Pons (tissue), 1 donor: ENCODE results near the gene FAM114A1.
"Not testable (repeated sequence)": the region's sequence is repeated elsewhere in the genome, so short reads cannot be mapped to it uniquely, and the experiment has no call there.

Experiments used
- DNase-seq: peaks from one replicate; pipeline ENCODE4 v3.0.0-alpha.2; 2016; ENCODE audit warnings: low spot score

Gene FAM114A1

DNA sequence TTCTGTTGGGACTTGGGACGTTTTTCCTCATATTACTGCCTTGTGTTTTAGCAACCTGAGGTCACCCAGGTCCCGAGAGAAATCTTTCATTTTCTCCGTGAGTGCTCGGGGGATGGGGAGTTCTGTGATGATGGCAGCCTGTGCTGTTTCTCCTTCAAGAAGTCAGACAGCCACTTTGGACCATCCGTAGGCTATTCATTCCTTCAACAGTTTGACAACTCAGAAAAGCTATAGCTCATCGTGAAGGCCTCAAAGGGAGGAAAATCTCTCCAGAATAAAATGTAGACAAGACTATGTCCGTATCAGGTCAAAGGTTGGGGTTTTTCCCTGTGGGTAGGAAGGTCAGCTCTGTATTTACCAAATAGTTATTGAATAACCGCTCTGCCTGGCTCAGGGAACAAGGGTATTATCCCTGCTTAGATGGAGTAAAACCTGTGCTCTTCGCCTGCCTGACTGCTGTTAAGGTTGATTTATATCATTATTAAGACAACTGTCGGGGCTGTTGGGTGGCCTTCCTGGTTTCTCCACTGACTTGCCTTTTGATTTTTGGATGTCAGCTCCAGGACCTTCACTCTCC is 36.6 kb downstream of the FAM114A1 start:
- no peak for DNase-seq

DNA sequence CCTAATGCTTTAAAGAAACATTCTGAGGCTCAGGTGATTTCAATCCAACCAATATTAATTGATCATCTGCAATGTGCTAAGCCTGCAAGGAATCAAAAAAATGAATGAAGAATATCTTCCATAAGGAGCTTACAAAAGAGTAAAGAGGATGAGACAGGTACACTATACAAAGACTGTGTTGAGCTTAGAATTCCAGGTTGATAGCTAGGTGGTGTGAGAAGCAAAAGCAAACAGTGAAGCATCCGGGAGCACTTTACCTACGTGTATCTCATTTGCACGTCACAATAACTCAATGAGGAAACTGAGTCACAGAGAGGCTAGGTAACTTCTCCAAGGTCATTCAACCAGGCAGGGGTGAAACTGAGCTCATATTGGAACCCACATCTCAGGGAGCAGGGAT is 37.1 kb downstream of the FAM114A1 start:
- DNase-seq: no peak

DNA sequence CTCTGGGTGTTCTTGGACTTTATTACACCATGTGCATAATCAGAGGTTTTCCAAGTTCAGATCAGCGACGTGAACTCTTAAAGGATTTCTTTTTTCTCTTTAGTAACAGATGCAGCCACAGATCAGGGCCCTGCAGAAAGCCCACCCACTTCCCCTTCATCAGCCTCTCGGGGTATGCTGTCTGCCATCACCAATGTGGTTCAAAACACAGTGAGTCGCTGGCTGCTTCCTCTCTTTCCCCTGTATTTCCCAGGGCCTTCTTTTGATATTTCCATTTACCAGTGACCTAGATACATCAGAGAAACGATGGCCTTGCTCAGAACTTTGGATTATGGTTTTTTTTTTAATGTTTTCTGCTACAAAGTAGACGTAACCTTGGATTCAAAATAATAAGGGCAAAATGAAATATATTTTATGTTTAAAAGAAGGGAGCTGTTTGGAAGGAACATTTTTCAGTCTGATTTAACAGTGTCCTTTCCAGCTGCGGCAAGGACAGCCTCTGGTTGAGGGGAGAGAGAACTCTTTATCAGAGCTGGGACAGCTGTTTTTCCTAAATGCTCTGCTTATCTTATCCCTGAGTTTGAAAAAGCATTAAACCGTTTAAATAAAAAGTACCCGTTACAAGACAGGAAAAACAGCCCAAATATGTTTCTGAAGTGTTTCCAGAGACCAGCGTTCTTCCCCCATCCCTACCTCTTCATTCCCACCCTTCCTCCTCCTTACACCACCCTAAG is 38.2 kb downstream of the FAM114A1 start:
- no peak for DNase-seq

DNA sequence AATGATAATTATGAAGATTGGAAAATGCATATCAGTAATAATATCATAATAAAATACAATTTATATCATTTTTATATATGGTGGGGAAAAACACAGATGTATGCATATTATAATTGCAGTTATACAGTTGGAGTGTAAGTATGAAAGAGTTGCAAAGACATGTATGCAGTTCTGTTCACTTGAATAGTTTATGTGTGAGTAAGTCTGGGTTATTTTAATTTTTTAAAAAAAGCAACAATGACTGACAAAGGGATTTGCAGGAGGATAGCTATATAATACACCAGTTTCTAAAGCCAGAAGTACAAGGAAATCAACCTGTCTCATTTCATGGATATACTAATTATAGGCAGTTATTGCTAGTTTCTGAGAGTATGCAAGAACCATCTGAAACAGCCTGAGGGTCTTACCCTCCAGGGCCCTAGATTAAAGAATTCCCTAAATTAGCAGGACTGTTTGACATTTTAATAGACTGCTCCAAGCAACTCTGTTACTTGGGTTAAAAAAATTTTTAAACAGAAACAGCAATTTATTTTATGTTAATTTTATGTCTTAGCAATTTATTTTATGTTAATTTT is 40.2 kb downstream of the FAM114A1 start:
- no peak for DNase-seq

DNA sequence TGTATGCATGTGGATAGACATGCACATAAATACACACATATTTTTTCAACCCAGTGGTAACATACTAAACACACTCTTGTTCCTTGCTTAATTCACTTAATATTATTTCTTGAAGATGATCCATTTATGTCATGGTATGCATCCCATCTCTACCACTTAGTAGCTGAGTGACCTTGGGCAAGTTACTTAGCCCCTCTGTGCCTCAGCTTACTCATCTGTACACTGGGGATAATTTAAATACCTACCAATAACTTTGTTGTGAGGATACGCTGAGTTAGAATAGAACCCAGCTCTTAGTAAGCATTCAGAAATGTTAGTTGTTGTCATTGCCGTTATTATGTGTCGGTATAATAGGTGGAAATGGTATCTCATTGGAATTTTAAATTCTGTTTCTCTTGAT is 41.4 kb downstream of the FAM114A1 start:
- DNase-seq: no peak

DNA sequence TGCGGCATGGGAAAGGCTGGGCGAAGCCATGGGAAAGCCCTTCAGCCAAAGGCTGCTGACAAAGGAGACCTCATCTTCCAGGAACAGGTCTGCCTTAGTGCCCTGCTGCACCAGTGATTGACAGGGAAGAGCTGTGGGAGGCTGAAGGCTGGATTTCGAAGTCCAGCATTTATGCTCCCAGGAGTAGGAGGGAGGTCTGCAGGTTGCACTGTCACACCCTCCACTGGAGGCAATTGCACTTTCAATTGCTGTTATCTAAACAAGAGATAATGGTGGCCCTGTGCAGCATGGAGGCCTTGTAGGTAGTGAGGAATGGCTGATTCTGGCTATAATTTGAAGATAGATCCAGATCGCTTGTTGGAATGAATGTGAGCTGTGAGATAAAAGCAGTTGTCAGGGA is 43.7 kb downstream of the FAM114A1 start:
- DNase-seq: no peak

DNA sequence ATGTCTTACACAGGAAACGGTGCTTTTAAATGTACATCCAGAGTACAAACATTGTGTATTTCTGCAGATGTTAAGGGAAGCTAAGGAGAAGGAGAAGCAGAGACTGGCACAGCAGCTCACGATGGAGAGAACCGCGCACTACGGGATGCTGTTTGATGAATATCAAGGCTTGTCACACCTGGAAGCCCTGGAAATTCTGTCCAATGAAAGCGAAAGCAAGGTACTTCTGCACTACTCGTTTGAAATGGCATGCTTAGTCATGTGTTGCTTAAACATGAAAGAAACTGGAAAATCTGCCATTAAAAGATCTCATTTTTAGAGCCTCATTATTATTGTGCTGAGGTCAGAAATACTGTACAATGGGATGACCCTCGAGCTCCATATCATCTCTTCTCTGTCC is 47.2 kb downstream of the FAM114A1 start:
- no peak for DNase-seq

DNA sequence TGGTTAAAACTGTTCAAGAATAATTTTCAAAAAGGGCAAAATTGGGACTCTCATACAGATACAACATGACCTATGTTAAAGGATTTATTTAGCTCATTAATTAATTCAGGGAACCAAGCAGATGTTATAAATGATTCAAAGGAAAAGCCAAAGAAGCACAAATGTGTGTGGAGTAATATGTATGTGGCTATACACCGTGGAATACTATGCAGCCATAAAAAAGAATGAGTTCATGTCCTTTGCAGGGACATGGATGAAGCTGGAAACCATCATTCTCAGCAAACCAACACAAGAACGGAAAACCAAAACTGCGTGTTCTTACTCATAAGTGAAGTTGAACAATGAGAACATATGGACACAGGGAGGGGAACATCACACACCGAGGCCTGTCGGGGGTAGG is 48.7 kb downstream of the FAM114A1 start:
- not testable (repeated sequence) for DNase-seq

DNA sequence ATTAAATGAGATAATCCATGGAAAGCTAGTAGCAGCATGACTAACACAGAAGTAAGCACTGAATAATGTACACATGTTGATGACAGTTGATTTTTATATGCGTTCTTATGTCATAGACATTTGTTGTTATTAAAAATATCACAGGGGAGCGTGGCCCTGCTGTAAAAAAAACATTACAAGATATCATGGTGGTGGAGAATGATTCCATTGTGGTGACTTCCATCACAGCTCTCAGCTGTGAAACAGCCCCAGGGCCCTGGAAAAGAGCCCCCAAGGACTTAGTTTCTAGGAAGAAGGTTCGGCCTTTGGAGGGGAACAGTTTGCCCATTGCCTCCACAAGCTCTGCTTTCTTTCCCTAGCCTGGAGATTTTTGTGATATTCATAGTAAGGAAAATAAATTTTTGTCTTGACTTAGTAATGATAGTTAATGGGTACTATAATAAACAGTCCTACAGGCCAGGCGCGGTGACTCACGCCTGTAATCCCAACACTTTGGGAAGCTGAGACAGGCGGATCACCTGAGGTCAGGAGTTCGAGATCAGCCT is 49.9 kb downstream of the FAM114A1 start:
- DNase-seq: no peak

DNA sequence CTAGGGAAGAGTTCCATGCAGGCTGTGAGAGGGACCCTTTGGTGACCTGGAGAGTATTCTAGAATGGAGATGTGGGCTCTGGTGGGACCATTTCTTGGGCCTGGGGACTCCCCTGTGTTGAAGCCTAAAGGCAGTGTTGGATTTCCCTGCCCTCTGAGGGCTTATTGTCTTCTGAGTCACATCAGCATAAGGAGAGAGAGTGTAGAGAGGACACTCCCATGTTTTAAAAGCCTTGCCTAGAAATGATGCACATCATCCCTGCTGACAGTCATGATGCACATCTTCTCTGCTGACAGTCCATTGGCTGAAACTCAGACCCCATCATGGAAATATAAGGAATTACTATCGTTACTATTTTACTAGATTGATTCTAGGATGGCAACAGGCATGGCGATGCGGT is 51.9 kb downstream of the FAM114A1 start:
- DNase-seq: no peak

DNA sequence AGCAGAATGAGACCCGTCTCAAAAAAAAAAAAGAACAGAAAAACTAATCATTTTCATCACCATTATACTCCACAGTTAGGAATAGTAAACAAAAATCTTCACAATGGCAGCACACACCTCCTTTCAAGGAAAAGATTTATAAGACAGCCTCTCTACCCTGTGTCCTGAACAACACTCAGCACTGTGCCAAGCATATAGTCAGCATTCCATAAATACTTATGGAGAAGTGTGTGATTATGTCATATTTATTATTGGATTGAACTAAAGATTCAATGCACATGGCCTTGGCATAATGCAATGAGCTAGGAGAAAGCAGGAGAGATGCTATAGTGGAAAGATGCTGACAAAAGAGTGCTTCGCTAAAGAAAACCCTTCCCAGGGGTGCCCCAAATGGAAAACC is 52.6 kb downstream of the FAM114A1 start:
- no peak for DNase-seq

DNA sequence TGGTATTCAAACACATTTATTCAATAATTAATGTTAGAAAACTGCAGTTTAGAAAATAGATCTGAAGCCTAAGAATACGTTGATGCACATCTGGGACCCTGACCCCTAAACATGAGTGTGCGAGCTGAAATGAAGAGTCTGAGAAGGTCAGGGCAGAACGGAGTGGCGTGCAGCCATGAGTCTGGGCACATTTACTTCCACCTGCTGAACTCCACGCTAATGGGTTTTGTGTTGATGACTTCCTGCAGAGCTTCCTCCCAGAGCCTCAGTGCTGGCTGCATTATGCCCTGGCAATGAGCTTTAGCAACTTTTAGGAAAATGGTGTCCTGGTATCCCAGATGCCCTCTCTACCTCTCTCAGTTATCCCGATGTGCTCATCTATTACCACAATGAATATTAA is 53.1 kb downstream of the FAM114A1 start:
- DNase-seq: no peak

DNA sequence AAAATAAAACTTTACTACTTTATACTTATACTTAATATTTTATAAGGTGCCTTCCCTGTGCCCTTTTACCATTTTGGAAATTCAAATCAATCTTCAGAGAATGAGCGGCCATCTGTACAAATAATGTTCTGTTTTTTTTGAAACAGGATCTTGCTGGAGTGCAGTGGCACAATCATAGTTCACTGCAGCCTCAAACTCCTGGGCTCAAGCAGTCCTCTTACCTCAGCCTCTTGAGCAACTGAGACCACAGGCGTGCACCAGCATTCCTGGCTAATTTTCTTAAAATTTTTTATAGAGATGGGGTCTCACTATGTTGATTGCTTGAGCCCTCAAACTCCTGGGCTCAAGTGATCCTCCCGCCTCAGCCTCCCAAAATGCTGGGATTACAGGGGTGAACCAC is 53.5 kb downstream of the FAM114A1 start:
- no peak for DNase-seq

DNA sequence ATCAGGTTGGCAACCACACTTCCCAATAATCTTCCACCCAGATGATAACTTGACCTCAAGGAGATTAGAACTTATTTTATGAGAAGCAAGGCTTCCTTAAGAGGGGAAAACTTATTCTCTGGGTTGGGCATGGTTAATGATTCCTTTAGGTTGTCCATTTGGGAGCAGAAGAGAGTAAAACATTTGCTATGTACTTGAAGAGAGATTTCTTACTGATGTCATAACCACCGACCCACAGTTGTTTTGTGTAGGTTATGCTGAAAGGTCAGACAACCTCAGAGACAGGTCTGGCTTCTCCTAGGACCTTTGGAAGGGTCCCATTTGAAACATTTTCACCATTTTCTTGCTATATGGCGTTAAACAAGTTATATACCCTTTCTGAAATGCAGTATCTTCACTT is 56.1 kb downstream of the FAM114A1 start:
- DNase-seq: no peak

DNA sequence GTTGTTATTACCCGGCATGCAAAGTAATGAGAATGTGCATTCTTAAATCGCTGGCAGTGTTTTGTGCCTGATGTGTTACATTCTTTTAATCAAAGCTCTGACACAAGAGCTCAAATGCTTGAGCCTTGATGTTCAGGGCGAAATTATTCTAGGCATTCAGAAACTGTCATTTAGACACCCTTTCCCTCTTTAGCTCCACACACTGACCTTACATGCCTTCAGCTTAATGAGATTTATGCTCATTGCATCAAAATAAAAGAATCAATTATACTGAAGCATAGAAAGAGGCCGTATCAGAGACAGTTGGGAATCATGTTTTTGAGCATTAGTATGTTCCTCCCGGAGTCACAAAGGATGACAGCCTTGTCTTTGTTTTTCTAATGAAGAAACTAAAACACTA is 56.7 kb downstream of the FAM114A1 start:
- no peak for DNase-seq

DNA sequence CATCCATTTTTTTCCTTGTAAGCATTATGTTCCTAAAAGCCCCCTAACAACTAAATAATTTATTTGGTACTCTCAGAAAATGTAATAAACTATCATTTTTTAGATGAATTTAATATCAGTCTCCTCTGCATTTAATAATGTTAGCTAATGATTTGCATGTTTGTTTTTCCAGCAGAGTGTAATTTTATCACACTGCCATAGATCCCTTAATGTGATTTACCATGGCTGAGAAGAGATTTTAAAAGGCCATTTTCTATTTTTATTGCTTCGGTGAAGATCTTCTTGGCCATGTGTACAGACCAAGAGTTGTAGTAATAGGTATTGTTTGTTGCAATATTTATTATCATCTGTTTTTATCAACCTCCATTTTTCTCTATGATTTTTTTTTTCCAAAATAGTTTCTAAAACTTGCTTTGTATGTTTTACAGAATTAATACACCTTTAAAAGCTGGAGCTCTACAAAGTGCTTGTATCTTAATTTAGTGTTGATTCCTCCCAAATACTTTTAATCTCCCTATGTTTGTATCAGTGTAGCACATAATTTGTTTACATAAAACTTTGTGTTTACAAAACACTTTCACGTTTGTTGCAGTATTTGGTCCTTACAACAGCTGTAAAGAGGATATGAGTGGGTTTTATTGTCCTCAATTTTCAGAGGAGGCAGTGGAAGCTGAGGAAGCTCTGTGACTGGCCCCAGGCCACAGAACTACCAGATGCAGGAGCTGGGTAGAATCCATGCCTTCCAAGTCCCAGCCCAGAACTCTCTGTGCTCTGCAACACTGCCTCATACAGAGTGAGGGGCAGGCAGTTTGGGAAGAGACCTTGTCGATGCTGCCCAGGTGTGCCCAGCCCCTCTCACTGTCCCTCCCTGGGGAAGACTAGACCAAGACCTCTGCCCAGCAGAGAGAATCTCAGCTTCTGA is 58.1 kb downstream of the FAM114A1 start:
- DNase-seq: peak; percentile 80

DNA sequence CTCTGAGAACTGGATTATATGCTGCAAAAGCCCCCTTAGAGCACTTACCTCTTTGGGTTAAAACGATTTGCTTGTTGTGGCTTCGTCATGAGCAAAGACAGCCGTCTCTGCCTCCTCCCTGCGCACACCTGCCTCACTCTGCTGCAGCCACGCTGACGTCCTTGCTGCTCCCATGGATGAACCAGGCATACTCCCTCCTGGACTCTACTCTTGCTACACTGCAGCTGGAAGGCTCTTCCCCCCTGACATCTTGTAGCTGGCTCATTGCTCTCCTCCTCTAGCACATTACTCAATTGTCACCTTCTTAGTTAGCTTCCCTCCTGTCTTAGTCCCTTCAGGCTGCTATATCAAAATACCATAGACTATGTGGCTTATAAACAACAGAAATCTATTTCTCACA is 59.3 kb downstream of the FAM114A1 start:
- DNase-seq: no peak

DNA sequence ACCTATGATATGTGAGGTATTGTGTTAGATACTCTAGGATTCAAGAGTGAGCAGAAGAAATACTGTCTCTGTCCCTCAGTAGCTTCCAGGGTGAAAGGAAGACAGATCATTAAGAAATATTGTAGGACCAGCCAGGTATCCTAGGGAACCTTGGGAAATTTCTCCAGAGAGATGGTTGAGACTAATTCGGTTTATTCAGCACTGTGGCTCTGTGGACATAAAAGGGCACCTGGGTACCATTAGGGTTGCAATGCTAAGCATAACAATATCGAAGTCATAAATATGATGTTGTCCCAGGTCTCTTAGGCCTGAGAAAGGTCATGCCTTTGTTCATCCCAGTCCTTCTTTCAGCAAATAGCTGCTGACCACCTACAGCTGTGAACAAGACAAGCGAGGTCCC is 61.0 kb downstream of the FAM114A1 start:
- DNase-seq: no peak

DNA sequence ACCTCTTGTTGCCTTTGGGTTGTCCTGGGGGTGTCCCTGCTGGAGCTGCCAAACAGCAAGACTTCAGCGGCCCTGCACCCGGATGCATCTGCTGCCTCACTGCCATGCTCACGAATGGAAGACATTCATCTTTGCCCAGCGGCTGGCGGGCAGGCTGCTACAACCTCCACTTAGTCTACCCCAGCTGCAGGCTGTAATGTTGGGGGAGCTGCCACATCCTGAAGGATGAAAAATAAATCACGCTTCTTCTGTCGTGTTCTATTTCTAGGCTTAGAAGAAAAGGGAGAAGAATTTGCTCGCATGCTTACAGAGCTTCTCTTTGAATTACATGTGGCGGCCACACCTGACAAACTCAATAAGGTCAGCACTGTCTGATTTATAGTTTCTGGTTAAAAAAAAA is 61.4 kb downstream of the FAM114A1 start:
- DNase-seq: no peak

DNA sequence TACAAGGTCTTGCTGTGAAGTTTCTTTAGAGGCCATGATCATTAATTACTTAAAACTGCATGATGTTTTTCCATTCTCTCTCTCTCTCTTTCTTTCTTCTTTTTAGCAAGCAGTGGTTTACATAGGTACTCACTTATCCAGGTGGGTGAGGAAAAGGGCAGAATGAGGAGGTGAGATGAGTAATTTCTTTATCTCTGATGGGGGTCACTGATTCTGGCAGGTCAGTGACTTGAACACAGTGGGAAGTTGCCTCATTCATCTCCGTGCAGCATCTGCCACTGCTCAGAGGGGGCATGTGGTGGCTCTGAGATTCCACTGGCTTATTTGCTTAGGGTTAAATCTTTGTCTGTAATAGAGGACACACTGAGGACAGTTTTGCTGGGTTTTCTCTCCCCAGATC is 62.6 kb downstream of the FAM114A1 start:
- no peak for DNase-seq

DNA sequence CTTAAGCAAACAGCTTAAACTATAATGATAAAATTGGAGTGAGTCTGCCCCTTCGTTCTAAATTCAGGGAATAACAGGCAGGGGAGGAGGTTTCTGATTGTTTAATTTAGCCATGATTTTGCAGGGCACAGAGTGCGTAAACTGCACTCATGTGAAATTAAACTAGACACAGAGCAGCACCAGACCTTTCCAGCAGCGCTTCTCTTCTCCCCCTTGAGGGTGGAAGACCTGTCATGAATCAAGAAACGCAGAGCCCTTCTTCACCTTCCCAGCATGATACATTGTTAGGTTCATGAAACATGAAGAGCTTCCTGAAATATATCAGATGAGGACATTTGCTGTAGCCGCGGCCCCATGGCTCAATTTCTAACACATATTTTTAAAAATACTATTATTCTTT is 63.1 kb downstream of the FAM114A1 start:
- DNase-seq: no peak

DNA sequence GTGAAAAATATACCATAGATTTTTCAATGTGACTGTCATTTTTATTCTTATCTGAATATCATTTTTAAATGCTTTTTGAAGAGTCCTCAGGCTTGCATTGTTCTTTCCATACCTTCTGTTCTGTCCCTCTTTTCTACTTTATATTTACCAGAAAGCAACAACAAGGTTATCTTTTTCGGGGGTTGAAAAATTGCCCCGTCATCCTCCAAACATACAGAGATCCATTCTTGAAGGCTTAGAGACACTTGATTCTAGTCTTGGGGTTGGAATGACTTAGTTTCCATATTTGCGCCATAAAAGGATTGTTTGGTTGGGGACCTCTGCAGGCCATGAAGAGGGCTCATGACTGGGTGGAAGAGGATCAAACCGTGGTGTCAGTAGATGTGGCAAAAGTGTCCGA is 63.5 kb downstream of the FAM114A1 start:
- no peak for DNase-seq
